NCI-H524 (cell line): Measurements from ENCODE around the gene PCDHGA12.

Experiments used
- DNase-seq, 2 experiments: peaks; one replicate each; lab custom pipeline; 2025; lab: John Stamatoyannopoulos, UW

Gene PCDHGA12

GRCh38 chr5:141439411-141440141 lies 9.3 kb downstream of the PCDHGA12 start:
- DNase-seq: no peak

DNA sequence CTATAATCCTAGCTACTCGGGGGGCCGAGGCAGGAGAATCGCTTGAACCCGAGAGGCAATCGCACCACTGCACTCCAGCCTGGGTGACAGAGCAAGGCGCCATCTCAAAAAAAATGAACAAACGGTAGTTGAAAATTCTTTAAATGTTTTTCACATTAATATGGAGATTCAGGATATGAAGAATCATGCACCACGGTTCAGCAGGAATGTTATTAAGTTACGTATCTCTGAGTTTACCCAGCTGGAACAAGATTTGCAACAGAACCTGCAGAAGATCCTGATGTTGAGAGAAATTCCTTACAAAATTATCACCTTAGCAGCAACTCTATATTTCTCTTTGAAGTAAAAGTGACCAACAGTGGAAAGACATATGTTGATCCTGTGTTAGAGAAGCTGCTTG lies 10.0 kb downstream of the PCDHGA12 start:
- DNase-seq: no peak

GRCh38 chr5:141441571-141442170 lies 11.4 kb downstream of the PCDHGA12 start:
- no peak for DNase-seq

GRCh38 chr5:141465351-141465750 lies 35.0 kb downstream of the PCDHGA12 start:
- DNase-seq: no peak

DNA sequence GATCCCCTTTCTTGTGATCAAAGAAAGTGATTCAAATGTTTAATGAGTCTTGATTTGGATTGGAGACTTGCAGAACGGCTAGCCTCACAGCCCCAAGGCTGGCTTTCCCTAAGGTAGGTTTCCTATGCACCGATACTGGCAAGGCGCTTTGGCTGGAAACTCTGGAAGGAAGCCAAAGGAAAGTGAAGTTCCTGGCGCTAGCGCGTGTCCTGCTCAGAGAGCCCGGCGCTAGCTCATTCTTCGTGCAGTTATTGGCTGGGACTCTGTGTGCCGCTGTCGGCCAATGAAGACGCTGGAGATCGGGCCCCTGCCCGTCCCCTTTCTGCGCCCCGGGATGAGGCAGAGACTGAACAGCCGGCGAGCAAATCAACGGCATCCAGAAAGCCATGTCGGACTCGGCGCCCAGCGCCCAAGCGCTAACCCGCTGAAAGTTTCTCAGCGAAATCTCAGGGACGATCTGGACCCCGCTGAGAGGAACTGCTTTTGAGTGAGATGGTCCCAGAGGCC lies 45.4 kb downstream of the PCDHGA12 start, which contains the start of gene PCDHGC3:
PCDHGC3 (plus strand) TSS at position 342 of the 507 bp plus-strand sequence; CDS start at position 493, 151 bp downstream.
- peak; percentile 78 to 89 for DNase-seq

DNA sequence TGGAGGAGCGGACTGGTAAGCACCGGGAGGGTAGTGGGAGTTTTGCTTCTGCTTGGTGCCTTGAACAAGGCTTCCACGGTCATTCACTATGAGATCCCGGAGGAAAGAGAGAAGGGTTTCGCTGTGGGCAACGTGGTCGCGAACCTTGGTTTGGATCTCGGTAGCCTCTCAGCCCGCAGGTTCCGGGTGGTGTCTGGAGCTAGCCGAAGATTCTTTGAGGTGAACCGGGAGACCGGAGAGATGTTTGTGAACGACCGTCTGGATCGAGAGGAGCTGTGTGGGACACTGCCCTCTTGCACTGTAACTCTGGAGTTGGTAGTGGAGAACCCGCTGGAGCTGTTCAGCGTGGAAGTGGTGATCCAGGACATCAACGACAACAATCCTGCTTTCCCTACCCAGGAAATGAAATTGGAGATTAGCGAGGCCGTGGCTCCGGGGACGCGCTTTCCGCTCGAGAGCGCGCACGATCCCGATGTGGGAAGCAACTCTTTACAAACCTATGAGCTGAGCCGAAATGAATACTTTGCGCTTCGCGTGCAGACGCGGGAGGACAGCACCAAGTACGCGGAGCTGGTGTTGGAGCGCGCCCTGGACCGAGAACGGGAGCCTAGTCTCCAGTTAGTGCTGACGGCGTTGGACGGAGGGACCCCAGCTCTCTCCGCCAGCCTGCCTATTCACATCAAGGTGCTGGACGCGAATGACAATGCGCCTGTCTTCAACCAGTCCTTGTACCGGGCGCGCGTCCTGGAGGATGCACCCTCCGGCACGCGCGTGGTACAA lies 46.0 kb downstream of the PCDHGA12 start:
- DNase-seq: peak; percentile 2 to 45

- DNase-seq: no peak
These were observed 46.8 kb downstream of the PCDHGA12 start for GRCh38 chr5:141477044-141477575.

- DNase-seq: no peak
These were observed 47.5 kb downstream of the PCDHGA12 start for GRCh38 chr5:141477815-141478214.

DNA sequence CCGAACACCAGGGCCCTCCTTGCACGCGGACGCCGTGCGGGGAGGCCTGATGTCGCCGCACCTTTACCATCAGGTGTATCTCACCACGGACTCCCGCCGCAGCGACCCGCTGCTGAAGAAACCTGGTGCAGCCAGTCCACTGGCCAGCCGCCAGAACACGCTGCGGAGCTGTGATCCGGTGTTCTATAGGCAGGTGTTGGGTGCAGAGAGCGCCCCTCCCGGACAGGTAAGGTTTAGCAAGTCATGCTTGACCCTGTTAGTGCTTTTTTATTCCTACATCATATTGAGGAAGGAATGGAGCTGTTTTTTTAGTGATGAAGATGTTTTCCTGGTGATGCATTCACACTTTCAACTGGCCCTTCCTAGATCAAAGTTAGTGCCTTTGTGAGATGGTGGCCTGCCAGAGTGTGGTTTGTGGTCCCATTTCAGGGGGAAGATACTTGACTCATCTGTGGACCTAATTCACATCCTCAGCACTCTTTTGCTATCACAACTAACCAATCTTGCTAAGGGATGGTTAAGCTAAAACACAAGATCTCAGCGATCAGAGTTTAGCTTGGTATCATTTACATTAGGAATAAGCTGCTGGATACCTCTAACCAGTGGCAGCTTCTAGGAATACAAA lies 48.1 kb downstream of the PCDHGA12 start:
- DNase-seq: no peak

GRCh38 chr5:141479776-141480175 lies 49.5 kb downstream of the PCDHGA12 start:
- DNase-seq: no peak
